ENCODE measurements around the gene RRAGD. TPM values are rescaled to one million over a fixed set of nuclear protein-coding genes. Genes with fewer than 3 reads are reported as not detected.

Gene RRAGD
- total RNA-seq, 1 donor, result 3.3 TPM

DNA sequence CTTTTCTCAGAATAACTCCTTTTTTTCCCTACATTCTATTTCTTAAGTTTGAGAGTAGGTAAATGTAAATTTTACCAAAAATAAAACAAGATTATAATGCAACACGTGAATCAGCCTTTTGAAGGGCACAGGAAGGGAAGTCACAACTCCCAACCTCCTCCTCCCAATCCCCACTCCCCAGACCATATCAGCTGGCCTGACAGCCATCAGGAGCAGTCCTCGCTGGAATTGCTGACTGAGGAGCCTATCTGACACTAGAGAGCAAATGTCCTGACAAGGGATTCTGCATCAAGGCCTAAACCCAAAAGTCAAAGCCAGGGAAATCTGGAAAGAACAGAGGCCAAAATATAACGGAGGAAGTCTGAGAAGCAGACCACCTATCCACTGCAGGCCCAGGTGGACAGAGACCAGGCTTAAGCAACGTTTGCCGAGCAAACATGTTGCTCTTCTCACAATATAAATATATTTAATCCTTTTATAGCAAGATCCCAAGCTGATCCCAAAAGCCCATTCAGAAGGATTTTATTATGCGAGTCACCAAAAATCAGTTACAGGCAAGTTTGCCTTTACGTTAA lies 2.5 kb downstream of the RRAGD start:
- Histone ChIP-seq H3K79me2 (ENCODE audit: insufficient read depth, low read length) (no peaks in the 10 kb centered on the region), H3K27ac (ENCODE audit: low read depth, low read length) (no peak overlapping the region), H2AFZ (ENCODE audit: low read length) (no peak overlapping the region), H4K20me1 (ENCODE audit: insufficient read depth, low read length) (no peaks in the 10 kb centered on the region), H3K4me3 (ENCODE audit: insufficient read depth, low read length) (no peak overlapping the region), H3K36me3 (ENCODE audit: insufficient read depth, low read length) (no peaks in the 10 kb centered on the region), H3K9me3 (ENCODE audit: low read depth, low read length) (no peaks in the 10 kb centered on the region), H3K4me2 (ENCODE audit: insufficient read depth, low read length) (no peak overlapping the region), H3K4me1 (ENCODE audit: insufficient read depth, low read length) (no peaks in the 10 kb centered on the region), H3K27me3 (ENCODE audit: insufficient read depth, low read length) (peaks cover 59% of the 10 kb centered on the region)
- no peak for TF ChIP-seq CTCF (IDR thresholded peaks at IDR 0.05; ENCODE audit: extremely low read depth, low read depth, low read length)
- DNase-seq (ENCODE audit: insufficient read length, low spot score, missing footprints), result no peak

GRCh38 chr6:89406141-89406540 lies 5.9 kb downstream of the RRAGD start:
- no peak for TF ChIP-seq CTCF (IDR thresholded peaks at IDR 0.05; ENCODE audit: extremely low read depth, low read depth, low read length)
- DNase-seq (ENCODE audit: insufficient read length, low spot score, missing footprints), result no peak

GRCh38 chr6:89404512-89404911 lies 7.6 kb downstream of the RRAGD start:
- no peaks in the 10 kb centered on the region for H3K4me1 ChIP-seq (ENCODE audit: insufficient read depth, low read length)
- no peaks in the 10 kb centered on the region for H3K9me3 ChIP-seq (ENCODE audit: low read depth, low read length)
- DNase-seq (ENCODE audit: insufficient read length, low spot score, missing footprints), result no peak
- no peak overlapping the region for H2AFZ ChIP-seq (ENCODE audit: low read length)
- no peak overlapping the region for H3K4me2 ChIP-seq (ENCODE audit: insufficient read depth, low read length)
- H3K79me2 ChIP-seq (ENCODE audit: insufficient read depth, low read length), result no peaks in the 10 kb centered on the region
- peaks cover 14% of the 10 kb centered on the region for H3K27me3 ChIP-seq (ENCODE audit: insufficient read depth, low read length)
- TF ChIP-seq CTCF (IDR thresholded peaks at IDR 0.05; ENCODE audit: extremely low read depth, low read depth, low read length), result no peak
- no peak overlapping the region for H3K27ac ChIP-seq (ENCODE audit: low read depth, low read length)
- no peak overlapping the region for H3K4me3 ChIP-seq (ENCODE audit: insufficient read depth, low read length)
- no peaks in the 10 kb centered on the region for H3K36me3 ChIP-seq (ENCODE audit: insufficient read depth, low read length)
- no peaks in the 10 kb centered on the region for H4K20me1 ChIP-seq (ENCODE audit: insufficient read depth, low read length)

More at GRCh38 chr6:89406141-89406540, 5.9 kb downstream of the RRAGD start:
- Histone ChIP-seq H3K4me2 (ENCODE audit: insufficient read depth, low read length) (no peak overlapping the region), H2AFZ (ENCODE audit: low read length) (no peak overlapping the region), H3K79me2 (ENCODE audit: insufficient read depth, low read length) (no peaks in the 10 kb centered on the region), H3K27me3 (ENCODE audit: insufficient read depth, low read length) (peaks cover 29% of the 10 kb centered on the region), H3K36me3 (ENCODE audit: insufficient read depth, low read length) (no peaks in the 10 kb centered on the region), H4K20me1 (ENCODE audit: insufficient read depth, low read length) (no peaks in the 10 kb centered on the region), H3K27ac (ENCODE audit: low read depth, low read length) (no peak overlapping the region), H3K4me1 (ENCODE audit: insufficient read depth, low read length) (no peaks in the 10 kb centered on the region), H3K9me3 (ENCODE audit: low read depth, low read length) (no peaks in the 10 kb centered on the region), H3K4me3 (ENCODE audit: insufficient read depth, low read length) (no peak overlapping the region)

GRCh38 chr6:89402776-89403175 lies 9.3 kb downstream of the RRAGD start:
- Histone ChIP-seq H3K27ac (ENCODE audit: low read depth, low read length) (no peak overlapping the region), H2AFZ (ENCODE audit: low read length) (no peak overlapping the region), H3K9me3 (ENCODE audit: low read depth, low read length) (no peaks in the 10 kb centered on the region), H3K4me1 (ENCODE audit: insufficient read depth, low read length) (no peaks in the 10 kb centered on the region), H3K4me2 (ENCODE audit: insufficient read depth, low read length) (no peak overlapping the region), H3K4me3 (ENCODE audit: insufficient read depth, low read length) (no peak overlapping the region), H4K20me1 (ENCODE audit: insufficient read depth, low read length) (no peaks in the 10 kb centered on the region), H3K36me3 (ENCODE audit: insufficient read depth, low read length) (no peaks in the 10 kb centered on the region), H3K27me3 (ENCODE audit: insufficient read depth, low read length) (no peaks in the 10 kb centered on the region), H3K79me2 (ENCODE audit: insufficient read depth, low read length) (no peaks in the 10 kb centered on the region)
- TF ChIP-seq CTCF (IDR thresholded peaks at IDR 0.05; ENCODE audit: extremely low read depth, low read depth, low read length), result no peak
- no peak for DNase-seq (ENCODE audit: insufficient read length, low spot score, missing footprints)
